Measurements from ENCODE around the gene IDUA. TPM values are rescaled to one million over a fixed set of nuclear protein-coding genes. Genes with fewer than 3 reads are reported as not detected.

The IDUA gene
- polyA plus RNA-seq, 1 experiment = 13.2 TPM

DNA sequence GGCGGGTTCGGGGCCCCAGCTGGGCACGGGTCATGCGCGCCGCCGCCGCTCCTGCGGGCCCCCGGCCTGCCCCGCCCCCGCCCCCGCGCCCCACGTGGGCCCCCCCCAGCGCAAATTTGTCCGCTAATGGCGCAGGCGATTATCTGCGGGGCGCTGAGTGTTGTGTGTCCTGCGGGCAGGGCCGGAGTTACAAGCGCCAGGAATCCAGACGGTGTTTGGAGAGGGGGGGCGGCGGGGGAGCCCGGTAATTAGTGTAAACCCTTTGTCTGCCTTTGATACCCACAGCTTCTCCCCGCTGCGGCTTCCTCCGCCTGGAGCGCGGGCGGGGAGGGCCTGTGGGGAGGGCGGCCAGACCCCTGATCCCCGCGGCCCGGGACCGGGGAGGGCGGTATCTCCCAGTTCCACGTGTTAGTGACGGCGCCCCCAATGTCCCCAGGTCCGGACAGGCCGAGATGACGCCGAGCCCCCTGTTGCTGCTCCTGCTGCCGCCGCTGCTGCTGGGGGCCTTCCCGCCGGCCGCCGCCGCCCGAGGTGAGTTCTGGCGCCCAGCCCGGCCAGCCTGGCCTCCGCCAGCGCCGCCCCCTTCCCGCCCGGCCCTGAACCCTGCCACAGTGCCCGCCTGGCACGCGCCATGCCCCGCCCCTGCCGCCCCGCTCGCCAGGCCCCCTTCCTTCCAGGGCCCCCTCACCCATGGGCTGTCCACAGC, 25.3 kb downstream of the IDUA start:
- Histone ChIP-seq H3K27me3 (ENCODE audit: control insufficient read depth, insufficient read depth, low read length) (peaks cover 5% of the 10 kb centered on the region), H3K4me3 (ENCODE audit: low read depth, low read length) (peak overlapping the region; percentile 54), H3K36me3 (ENCODE audit: control insufficient read depth, insufficient read depth, low read length) (no peaks in the 10 kb centered on the region; the same call in 1 of the 2 replicates)
- ChIA-PET CTCF (interaction anchor here (0.6 kb wide), 1 partner anchor 100 kb away, joined by 3 read pairs; no protein-coding TSS in a partner anchor), POLR2A (no interaction called here)
- no peak for DNase-seq (ENCODE audit: low read depth)
- TF ChIP-seq, protein P1, sequence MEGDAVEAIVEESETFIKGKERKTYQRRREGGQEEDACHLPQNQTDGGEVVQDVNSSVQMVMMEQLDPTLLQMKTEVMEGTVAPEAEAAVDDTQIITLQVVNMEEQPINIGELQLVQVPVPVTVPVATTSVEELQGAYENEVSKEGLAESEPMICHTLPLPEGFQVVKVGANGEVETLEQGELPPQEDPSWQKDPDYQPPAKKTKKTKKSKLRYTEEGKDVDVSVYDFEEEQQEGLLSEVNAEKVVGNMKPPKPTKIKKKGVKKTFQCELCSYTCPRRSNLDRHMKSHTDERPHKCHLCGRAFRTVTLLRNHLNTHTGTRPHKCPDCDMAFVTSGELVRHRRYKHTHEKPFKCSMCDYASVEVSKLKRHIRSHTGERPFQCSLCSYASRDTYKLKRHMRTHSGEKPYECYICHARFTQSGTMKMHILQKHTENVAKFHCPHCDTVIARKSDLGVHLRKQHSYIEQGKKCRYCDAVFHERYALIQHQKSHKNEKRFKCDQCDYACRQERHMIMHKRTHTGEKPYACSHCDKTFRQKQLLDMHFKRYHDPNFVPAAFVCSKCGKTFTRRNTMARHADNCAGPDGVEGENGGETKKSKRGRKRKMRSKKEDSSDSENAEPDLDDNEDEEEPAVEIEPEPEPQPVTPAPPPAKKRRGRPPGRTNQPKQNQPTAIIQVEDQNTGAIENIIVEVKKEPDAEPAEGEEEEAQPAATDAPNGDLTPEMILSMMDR (IDR thresholded peaks at IDR 0.05; ENCODE audit: insufficient read depth, low read depth, low read length) = no peak

DNA sequence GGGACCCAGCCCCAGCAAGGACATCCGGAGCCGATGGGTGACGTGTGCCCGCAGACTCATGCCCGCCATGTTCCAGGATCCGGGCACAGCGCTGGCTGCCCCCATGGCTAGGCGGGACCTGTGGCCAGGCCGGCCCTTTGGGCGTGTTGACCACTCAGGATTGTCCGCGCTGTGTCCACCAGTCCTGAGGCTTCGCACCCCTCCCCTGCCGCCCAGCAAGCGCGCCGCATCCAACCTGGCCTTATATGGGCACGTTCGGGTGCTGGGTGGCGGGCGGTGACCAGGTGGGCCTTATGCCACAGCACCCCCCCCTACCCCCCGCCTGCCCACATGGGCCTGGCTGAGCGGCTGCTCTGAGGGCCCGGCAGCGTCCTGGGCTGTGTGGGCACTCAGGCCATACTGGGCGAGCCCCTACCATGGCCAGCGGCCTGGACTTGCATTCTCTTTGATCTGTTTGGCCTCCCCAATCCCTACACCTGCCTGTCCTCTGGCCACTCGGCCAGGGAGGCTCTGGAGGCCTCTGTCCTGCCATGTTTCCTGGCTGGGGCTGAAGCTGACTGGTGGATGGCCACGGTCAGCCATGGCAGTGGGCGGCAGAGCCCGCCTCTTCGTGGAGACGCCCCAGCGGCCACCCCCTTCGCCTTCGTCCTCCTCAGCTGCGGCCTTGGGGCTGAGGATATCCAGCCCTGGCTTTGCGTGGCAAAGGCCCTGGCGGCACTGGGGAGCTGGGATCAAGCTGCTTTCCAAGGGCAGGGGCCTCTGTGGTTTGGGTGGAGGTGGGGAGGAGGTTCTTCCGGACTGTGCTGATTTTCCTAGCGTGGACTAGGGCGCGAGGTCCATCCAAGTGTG, 26.6 kb downstream of the IDUA start:
- CTCF ChIA-PET = no interaction called here

DNA sequence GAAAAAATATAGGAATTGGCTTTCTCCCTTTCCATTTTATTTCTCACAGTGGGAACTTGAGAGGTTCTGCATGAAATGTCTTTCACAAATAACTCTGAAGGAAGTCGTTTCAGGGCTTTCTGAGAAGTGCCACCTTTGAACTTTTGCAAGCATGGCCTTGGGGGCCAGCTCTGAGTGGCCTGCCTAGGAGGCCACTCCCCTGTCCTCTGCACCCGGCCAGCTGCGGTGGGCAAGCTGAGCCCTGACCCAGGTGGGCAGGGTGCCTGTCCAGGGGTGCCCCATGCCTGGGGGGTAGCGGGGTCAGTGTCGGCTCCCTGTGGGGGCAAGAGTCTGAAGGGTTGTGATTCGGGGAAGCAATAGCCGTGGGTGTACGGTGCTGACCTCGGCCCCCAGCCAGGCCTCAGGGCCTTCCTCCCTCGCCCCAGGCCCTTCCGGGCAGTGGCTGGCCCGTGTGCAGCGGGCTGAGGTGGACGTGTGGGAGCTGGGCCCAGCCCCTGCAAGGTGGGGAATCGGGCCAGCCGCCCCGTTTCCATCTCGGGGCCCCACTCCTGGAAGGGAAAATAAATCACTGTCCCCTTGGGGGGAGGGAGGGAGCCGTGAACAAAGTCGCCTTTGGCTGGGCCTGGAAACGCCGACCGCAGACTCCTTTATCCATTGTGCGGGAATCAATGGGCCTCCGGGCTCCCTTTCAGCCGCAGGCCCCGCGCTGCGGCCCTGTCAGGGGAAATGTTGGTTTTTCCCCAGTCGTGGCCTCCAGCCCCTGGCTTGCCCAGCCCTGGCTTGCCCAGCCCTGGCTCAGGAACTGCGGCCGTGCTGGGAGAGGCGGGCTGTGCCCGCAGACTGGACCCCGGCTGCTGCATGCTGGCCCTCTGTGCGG, 27.7 kb downstream of the IDUA start:
- H3K36me3 ChIP-seq (ENCODE audit: control insufficient read depth, insufficient read depth, low read length) = no peaks in the 10 kb centered on the region; the same call in 1 of the 2 replicates
- POLR2A ChIA-PET = no interaction called here
- TF ChIP-seq, protein P1 (IDR thresholded peaks at IDR 0.05; ENCODE audit: insufficient read depth, low read depth, low read length) = no peak
- H3K27me3 ChIP-seq (ENCODE audit: control insufficient read depth, insufficient read depth, low read length) = no peaks in the 10 kb centered on the region
- no peak overlapping the region for H3K4me3 ChIP-seq (ENCODE audit: low read depth, low read length)
- DNase-seq (ENCODE audit: low read depth) = no peak
- CTCF ChIA-PET = no interaction called here

More for the DNA sequence above, 26.6 kb downstream of the IDUA start:
- TF ChIP-seq, protein P1 (IDR thresholded peaks at IDR 0.05; ENCODE audit: insufficient read depth, low read depth, low read length) = no peak
- DNase-seq (ENCODE audit: low read depth) = no peak
- Histone ChIP-seq H3K27me3 (ENCODE audit: control insufficient read depth, insufficient read depth, low read length) (peaks cover 2% of the 10 kb centered on the region; the same call in 1 of the 2 replicates), H3K36me3 (ENCODE audit: control insufficient read depth, insufficient read depth, low read length) (no peaks in the 10 kb centered on the region; the same call in 1 of the 2 replicates), H3K4me3 (ENCODE audit: low read depth, low read length) (no peak overlapping the region)
- POLR2A ChIA-PET = no interaction called here

DNA sequence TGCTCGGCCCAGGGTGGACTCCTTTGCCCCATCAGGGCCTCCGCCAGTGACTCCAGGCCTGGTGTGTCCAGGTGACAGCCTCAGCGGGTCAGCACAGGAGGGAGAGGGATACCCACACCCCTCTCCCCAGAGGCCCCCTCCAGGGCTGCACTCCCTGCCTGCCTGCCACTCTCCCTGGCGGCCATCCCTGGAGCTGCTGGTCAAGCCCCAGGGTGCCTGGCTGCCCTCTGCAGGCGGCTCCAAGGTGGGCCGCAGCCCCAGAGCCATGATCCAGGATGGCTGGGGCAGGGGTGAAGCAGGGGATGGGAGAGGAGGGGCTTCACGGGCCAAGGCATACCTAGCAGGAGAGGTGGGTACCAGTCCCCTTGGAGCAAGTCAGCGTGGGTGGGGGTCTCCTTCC, 28.3 kb downstream of the IDUA start:
- TF ChIP-seq, protein P1 (IDR thresholded peaks at IDR 0.05; ENCODE audit: insufficient read depth, low read depth, low read length) = peak; percentile 3; the same call in 1 of the 2 replicates
- no peak for DNase-seq (ENCODE audit: low read depth)
- H3K4me3 ChIP-seq (ENCODE audit: low read depth, low read length) = no peak overlapping the region
- no peaks in the 10 kb centered on the region; the same call in 1 of the 2 replicates for H3K36me3 ChIP-seq (ENCODE audit: control insufficient read depth, insufficient read depth, low read length)
- no peaks in the 10 kb centered on the region for H3K27me3 ChIP-seq (ENCODE audit: control insufficient read depth, insufficient read depth, low read length)
- ChIA-PET POLR2A (no interaction called here), CTCF (no interaction called here)
